Uterus (tissue), 4 donors: Measurements from ENCODE around the gene ACVRL1. TPM values are rescaled to one million over a fixed set of nuclear protein-coding genes. Genes with fewer than 3 reads are reported as not detected.

ENCODE experiments used
- DNase-seq, 2 donors: peaks; one replicate each; pipeline ENCODE4 v3.0.0-alpha.2; 2019 to 2020
- H3K27ac ChIP-seq, 2 donors: fragments of 200-600 bp; sonication (generic); 1 replicate in 1 of 2; 2 replicates in 1 of 2; pipeline ENCODE4 v1.5.1; 2016 to 2018
- H3K27me3 ChIP-seq, 2 donors: fragments of 200-600 bp; sonication (generic); one replicate each; pipeline ENCODE4 v1.5.1; 2018 to 2019; ENCODE audit warnings: control low read depth in 1 of 2
- H3K36me3 ChIP-seq, 2 donors: fragments of 200-600 bp; sonication (generic); one replicate each; pipeline ENCODE4 v1.5.1; 2019; ENCODE audit warnings: control low read depth in 1 of 2
- H3K4me1 ChIP-seq, 2 donors: fragments of 200-600 bp; sonication (generic); one replicate each; pipeline ENCODE4 v1.5.1; 2018 to 2019; ENCODE audit warnings: control low read depth in 1 of 2
- H3K4me3 ChIP-seq, 2 donors: fragments of 200-600 bp; sonication (generic); 1 replicate in 1 of 2; 2 replicates in 1 of 2; pipeline ENCODE4 v1.5.1; 2018 to 2019; ENCODE audit warnings: mild to moderate bottlenecking in 1 of 2
- H3K9me3 ChIP-seq, 2 donors: fragments of 200-600 bp; sonication (generic); one replicate each; pipeline ENCODE4 v1.5.1; 2019; ENCODE audit warnings: control low read depth in 1 of 2
- CTCF ChIP-seq, 4 experiments: fragments of 200-600 bp in 2 of 4; fragments of 450-650 bp in 2 of 4; sonication (generic) in 2 of 4; IDR thresholded peaks; one replicate each; pipeline ENCODE4 v1.5.1; 2016 to 2019; ENCODE audit warnings: antibody characterized with exemption in 4 of 4, mild to moderate bottlenecking in 2 of 4, moderate library complexity in 1 of 4
- POLR2A ChIP-seq, 2 donors: fragments of 450-650 bp; IDR thresholded peaks; one replicate each; pipeline ENCODE4 v1.6.1; 2016; ENCODE audit warnings: antibody characterized with exemption in 2 of 2, mild to moderate bottlenecking in 1 of 2, moderate library complexity in 1 of 2
- intact Hi-C: fragments of 100-400 bp; cut with DNase I; formaldehyde crosslinking; loops from one replicate; pipeline ENCODE4 v1.15.1; 2023; ENCODE audit warnings: low total_unique reads
- total RNA-seq, 4 donors: library from RNA; depleted of rRNA in 3 of 4; stranded (reverse); fragments of >200 nt in 3 of 4; gene quantifications; one replicate each; pipeline versions ENCODE4 v1.1.0 to v1.2.4, GENCODE V29; 2014 to 2023
- donor health status: DM: yes; HTN: yes; CAD: no.

Gene ACVRL1
- total RNA-seq, 4 donors from 2014 or later, result 52.1 to 161 (median 127) TPM

GRCh38 chr12:51911788-51912711 is 4.7 kb downstream of the ACVRL1 start:
- no peaks in the 10 kb centered on the region for H3K27me3 ChIP-seq
- H3K9me3 ChIP-seq, result no peaks in the 10 kb centered on the region
- TF ChIP-seq POLR2A (IDR thresholded peaks at IDR 0.05), result no peak
- no peak overlapping the region for H3K4me3 ChIP-seq
- H3K4me1 ChIP-seq, result peaks cover 0 to 3% of the 10 kb centered on the region in 2 donors
- H3K36me3 ChIP-seq, result no peaks in the 10 kb centered on the region
- no peak for DNase-seq
- intact Hi-C loops, result no loop called here
- peak overlapping the region; percentile 96 for H3K27ac ChIP-seq

- Histone ChIP-seq H3K4me3 (no peak overlapping the region), H3K4me1 (peaks cover 0 to 3% of the 10 kb centered on the region in 2 donors), H3K9me3 (no peaks in the 10 kb centered on the region), H3K27me3 (no peaks in the 10 kb centered on the region), H3K36me3 (no peaks in the 10 kb centered on the region), H3K27ac (peak overlapping the region; percentile 17 to 67)
- intact Hi-C loops, result no loop called here
- DNase-seq, result no peak
- TF ChIP-seq POLR2A (IDR thresholded peaks at IDR 0.05) (no peak), CTCF (IDR thresholded peaks at IDR 0.05) (no peak)
These were observed 6.0 kb downstream of the ACVRL1 start for GRCh38 chr12:51913071-51914033.

- peak overlapping the region in 1 of 2 donors; percentile 67 for H3K27ac ChIP-seq
- DNase-seq, result no peak
- no peaks in the 10 kb centered on the region for H3K27me3 ChIP-seq
These were observed 7.0 kb downstream of the ACVRL1 start for GRCh38 chr12:51914034-51914923.

GRCh38 chr12:51915003-51915625 is 7.8 kb downstream of the ACVRL1 start:
- no peaks in the 10 kb centered on the region for H3K9me3 ChIP-seq
- H3K27ac ChIP-seq, result no peak overlapping the region
- H3K4me3 ChIP-seq, result no peak overlapping the region
- no peak for DNase-seq
- intact Hi-C loops, result no loop called here
- no peak for TF ChIP-seq POLR2A (IDR thresholded peaks at IDR 0.05)
- TF ChIP-seq CTCF (IDR thresholded peaks at IDR 0.05), result no peak
- H3K4me1 ChIP-seq, result peaks cover 0 to 3% of the 10 kb centered on the region in 2 donors
- no peaks in the 10 kb centered on the region for H3K36me3 ChIP-seq
- no peaks in the 10 kb centered on the region for H3K27me3 ChIP-seq

More at GRCh38 chr12:51914034-51914923, 7.0 kb downstream of the ACVRL1 start:
- TF ChIP-seq POLR2A (IDR thresholded peaks at IDR 0.05), result no peak
- TF ChIP-seq CTCF (IDR thresholded peaks at IDR 0.05), result no peak
- intact Hi-C loops, result no loop called here
- peaks cover 0 to 3% of the 10 kb centered on the region in 2 donors for H3K4me1 ChIP-seq
- no peak overlapping the region for H3K4me3 ChIP-seq
- H3K9me3 ChIP-seq, result no peaks in the 10 kb centered on the region
- H3K36me3 ChIP-seq, result no peaks in the 10 kb centered on the region
